Measurements from ENCODE around the gene KLHL21.
"Not testable (repeated sequence)": the region's sequence is repeated elsewhere in the genome, so short reads cannot be mapped to it uniquely, and the experiment has no call there.

The KLHL21 gene

DNA sequence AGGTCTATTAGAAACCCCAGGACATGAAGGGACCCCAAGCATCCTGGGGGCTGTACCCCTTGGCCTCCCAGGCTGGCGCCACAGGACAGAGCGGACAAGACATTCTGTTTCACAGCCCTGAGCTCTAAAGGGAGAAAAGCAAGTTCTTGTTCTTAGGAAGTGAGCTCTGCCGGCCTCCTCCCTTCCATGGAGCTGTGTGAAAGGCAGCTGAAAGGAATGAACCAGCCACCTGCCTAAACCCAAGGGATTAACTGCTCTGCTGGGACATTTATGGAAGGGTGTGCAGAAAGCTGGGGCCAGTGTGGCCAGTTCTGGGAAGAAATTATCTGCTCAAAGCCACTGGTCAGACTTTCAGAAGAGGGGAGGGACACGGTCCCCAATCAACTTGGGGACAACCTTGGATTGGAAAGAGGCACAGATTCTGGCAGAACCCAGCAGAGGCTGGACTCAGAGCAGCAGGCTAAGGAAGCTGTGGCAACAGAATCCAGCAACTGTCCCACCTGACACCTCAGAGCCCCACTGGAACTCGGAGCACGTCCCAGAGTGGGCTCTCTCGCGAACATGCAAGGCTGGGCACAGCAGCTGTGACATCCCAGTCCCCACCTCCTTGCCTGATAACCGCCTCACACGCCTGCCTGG is 2.1 kb downstream of the KLHL21 start:
- DNase-seq (ENCODE audit: low spot score), result no peak

- not testable (repeated sequence) for DNase-seq (ENCODE audit: low spot score)
Observed at GRCh38 chr1:6599991-6600390, 2.7 kb downstream of the KLHL21 start.

DNA sequence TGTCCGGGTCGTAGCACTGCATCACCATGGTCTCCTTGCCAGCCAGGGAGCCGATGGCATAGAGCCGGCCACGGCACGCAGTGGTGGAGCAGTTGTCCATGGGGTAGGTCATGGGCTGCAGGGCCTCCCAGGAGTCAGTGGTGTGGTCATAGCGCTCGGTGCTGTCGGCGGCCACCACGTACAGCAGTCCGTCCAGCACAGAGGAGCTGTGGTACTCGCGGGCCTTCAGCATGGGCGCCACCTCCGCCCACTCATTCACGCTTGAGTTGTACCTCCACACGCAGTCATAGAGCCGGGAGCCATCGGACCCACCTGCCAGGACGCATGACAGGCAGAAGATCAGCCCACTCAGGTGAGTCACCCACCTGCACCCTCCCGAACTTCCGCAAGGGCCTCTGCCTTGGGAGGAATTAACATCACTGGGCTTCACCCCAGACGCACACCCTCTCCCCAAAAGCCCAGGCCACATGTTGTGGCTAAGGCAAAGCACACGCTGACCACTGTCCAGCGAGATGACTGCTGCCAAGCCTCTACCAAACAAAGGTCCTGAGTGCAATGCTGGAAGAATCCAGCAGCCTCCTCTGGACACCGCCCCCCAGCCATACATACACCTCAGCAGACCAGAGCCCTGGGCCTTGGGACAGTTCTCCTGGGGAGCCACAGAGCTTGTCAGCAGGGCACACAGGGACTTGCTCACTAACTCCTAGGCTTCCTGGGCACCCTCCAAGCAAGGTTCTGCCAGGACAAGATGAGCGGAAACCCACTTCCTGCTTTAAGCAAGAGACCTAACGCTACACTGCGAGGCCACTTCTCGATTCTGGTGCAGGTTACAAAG is 3.3 kb downstream of the KLHL21 start:
- DNase-seq (ENCODE audit: low spot score), result peak; percentile 52

- no peak for DNase-seq (ENCODE audit: low spot score)
Observed at GRCh38 chr1:6597777-6598131, 4.9 kb downstream of the KLHL21 start.

DNA sequence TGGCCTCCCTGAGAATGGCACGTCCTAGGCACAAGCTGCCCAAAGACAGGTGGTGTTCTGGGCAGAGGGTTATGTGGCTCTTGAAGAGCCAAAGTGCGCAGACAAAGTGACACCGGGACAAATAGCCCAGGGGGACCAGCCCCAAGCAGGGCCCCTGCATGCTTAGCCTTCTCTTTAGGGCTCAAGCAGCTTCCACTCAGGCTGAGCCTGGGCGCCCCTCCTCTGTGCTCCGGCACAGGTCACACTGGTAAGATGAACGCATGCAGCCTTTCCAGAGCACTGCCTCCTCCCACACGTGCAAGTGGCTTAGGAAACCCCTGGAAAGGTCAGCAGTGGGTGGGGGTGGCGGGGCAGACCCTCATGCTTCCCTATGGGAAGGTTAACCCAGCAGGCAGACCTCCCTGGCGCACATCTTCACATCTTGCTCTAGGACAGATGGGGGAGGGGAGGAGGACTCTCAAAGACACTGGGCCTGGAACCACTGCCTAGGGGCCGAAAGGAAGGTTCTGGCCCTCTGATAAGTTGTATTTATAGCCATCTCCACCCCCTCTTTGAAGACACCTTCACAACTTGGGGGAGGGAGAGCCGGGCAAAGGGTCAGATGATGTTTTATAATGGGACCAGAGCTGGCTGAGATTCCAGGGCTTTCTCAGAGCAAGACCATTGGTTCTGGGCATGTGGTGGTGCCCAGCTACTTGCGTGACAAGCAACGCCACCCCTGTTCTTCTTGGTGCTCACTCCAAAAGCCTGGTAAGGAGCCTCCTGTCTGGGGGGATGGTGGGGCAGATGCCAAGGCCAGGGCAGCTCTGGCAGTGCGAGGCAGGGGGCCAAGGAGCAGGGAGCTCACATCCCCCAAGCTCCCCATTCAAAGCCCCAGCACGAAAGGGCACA is 5.5 kb downstream of the KLHL21 start:
- DNase-seq (ENCODE audit: low spot score), result no peak

DNA sequence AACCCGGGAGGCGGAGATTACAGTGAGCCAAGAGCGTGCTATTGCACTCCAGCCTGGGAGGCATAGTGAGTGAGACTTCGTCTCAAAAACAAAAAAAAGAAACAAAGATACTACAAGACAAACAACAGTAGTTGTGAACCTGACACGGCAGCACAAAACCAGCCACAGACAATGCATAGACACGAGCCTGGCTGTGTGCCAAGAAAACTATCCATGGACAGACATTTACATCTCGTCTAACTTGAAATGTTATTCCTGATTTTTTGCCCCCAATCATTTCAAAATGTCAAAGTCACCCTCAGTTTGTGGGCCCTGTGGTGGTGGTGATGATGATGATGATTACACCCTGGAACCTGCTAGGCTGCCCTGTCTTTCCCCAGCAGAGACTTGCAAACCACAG is 6.3 kb downstream of the KLHL21 start:
- no peak for DNase-seq (ENCODE audit: low spot score)

DNA sequence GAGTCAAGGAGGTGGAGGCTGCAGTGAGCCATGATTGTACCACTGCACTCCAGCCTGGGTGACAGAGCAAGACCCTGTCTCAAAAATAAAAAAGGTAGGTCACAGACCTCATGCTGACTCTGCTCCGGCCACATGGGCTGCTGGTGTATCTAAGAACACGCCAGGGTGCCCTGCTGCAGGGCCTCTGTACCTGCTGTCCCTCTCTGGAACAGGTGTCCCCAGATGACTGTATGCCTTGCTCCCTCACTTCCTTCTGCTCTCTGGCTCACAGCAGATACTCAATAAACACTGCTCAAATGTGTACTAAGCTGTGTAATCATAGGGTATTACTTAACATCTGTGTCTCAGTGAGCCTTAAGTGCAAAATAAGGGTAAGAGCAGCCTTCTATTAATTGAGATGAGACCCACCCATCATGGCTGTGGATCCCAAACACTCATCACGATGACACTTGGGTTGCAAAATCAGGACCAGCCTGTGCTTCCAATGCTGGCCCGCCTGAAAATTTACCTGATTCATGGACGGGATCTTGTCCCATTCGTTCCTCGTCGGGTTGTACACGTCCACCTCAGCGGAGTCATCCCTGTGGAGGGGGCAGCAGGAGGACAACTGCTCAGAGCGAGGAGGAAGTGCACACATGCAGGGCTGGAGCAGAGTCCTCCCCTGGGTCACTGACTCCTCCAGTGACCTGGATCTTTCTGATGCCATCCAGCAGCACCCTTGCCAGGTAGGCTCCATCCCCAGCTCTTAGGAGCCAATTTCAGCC is 7.5 kb downstream of the KLHL21 start:
- DNase-seq (ENCODE audit: low spot score), result no peak

GRCh38 chr1:6593810-6594209 is 8.9 kb downstream of the KLHL21 start:
- no peak for DNase-seq (ENCODE audit: low spot score)

GRCh38 chr1:6592865-6593593 is 9.6 kb downstream of the KLHL21 start:
- no peak for DNase-seq (ENCODE audit: low spot score)

DNA sequence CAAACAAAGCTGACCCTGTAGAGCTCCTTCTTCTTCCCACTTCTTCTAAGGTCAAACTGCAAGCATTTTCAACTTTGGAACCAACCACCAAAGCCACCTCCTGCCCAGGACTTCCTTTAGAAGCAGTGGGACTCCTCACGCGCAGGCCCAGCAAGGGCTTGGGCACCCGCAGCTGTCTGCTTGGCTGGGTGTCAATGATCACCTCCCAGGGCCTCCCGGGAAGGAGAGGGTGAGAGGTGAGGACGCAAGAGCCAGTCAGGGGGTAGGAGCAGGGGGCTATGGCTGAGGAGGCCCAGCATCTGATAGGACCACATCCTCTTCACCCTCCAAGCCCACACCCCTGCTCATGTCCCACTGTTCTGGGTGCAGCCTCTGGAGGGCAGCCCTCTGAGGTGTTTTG is 10.2 kb downstream of the KLHL21 start:
- no peak for DNase-seq (ENCODE audit: low spot score)

- DNase-seq (ENCODE audit: low spot score), result no peak
Observed at GRCh38 chr1:6591644-6592043, 11.0 kb downstream of the KLHL21 start.

DNA sequence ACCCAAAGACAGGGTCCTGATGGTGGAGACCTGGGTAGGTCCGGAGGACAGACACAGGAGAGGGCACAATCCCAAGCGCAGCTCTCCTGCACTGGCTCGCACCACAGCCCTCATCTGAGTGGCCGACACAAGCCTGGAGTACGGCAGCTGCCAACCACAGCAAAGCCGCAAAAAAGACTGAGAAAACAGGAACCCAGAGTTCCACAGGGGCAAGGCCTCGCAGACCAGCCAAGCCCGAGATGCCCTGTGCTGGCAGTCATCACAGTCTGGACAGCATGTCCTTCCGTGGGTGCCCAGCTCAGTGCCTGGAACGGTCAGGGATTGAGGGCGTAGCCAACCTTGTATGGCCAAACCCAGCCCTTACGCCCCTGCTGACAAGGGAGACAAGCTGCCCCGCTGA is 11.4 kb downstream of the KLHL21 start:
- DNase-seq (ENCODE audit: low spot score), result no peak

- DNase-seq (ENCODE audit: low spot score), result no peak
Observed at GRCh38 chr1:6590046-6590445, 12.6 kb downstream of the KLHL21 start.

GRCh38 chr1:6588893-6589520 is 13.7 kb downstream of the KLHL21 start:
- no peak for DNase-seq (ENCODE audit: low spot score)

DNA sequence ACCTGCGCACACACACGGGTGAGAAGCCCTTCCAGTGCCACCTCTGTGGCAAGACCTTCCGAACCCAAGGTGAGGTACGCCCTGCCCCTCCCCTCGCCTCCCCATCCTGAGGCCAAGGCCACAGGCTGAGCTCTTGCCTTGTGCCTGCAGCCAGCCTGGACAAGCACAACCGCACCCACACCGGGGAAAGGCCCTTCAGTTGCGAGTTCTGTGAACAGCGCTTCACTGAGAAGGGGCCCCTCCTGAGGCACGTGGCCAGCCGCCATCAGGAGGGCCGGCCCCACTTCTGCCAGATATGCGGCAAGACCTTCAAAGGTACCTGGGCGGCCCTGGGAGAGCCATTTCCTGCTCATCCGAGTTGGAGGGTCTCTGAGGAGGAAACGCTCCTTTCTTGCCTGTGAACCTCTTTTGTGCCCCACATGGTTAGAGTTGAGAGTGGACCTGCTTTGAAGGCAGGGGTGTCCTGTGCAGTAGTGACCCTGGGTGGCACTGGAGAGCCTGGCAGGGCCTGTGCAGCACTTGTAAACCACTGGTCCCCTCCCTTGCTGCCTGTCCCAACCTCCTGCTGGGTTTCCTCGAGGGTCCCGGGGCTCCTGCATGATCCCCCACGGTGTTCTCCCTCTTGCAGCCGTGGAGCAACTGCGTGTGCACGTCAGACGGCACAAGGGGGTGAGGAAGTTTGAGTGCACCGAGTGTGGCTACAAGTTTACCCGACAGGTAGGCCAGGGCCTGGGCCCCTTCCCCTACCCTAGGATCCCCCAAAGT is 14.4 kb downstream of the KLHL21 start:
- no peak for DNase-seq (ENCODE audit: low spot score)

DNA sequence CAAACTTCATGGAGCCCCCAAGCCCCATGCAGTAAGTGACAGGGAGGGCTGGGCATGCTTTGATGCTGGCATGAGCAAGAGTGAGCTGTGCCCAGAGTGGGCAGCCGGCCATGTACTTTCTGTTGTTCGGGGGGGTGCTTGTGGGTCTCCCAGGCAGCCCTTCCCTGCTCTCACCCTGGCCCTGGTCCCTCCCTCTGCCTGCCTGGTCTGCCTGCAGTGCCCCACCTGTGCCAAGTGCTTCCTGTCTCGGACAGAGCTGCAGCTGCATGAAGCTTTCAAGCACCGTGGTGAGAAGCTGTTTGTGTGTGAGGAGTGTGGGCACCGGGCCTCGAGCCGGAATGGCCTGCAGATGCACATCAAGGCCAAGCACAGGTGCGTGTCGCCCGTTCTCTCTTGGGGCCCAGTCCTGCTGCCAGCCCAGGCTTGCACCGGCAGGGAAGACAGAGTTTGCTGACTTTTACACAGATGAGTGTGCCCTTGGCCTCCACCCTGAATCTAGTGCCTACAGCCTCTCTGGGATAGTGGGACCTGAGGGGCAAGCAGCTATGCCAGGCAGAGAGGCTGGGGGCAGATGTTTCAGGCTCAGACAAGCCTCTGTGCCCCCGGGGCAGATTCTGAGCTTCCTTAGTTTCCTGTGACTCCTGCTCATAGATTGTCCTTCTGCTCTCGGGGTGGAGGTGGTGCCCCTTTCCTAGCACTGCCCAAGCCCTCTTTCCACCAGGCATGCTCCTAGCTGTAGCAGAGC is 15.2 kb downstream of the KLHL21 start:
- no peak for DNase-seq (ENCODE audit: low spot score)

GRCh38 chr1:6586404-6586816 is 16.3 kb downstream of the KLHL21 start:
- no peak for DNase-seq (ENCODE audit: low spot score)

- DNase-seq (ENCODE audit: low spot score), result no peak
Observed at GRCh38 chr1:6585841-6586240, 16.8 kb downstream of the KLHL21 start.

DNA sequence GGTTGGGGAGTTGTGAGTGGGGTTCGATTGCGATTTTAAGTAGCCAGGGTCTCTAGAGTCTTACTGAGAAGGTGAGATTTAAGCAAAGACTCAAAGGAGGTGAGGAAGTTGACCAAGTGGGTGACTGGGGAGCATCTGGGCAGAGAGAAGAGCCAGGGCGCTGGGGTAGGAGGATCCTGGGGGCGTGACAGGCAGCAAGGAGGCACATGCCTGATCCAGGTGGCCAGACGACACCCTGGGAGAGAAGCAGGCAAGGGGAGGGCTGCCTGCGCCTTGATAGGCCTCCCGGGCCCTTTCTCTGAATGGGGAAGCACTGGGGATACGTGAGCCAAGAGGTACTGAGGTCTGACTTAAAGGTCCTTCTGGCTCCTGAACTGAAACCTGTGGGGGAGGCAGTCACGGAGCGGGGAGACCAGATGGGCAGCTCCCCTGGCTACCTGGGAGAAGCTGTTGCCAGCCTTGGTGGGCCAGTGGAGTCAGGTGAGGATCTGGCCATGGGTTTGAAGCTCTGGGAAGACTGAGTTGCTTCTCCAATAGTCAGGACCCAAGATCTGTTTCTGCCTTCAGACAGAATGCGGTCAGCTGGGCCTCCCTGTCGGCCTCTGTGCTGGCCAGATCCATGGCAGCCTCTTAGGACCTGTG is 17.5 kb downstream of the KLHL21 start:
- DNase-seq (ENCODE audit: low spot score), result no peak
